Erythroblast (primary cell): Measurements from ENCODE around the gene FYTTD1.

Experiments used
- DNase-seq, 2 experiments: peaks; one replicate each; lab custom pipeline; 2025; lab: John Stamatoyannopoulos, UW
- GATA1 ChIP-seq: IDR thresholded peaks from 2 replicates; pipeline ENCODE4 v1.6.1; 2011; ENCODE audit warnings: low read depth, mild to moderate bottlenecking, control low read depth, low read length, moderate library complexity
- POLR2A ChIP-seq: IDR thresholded peaks from 2 replicates; pipeline ENCODE4 v1.6.1; 2011; ENCODE audit warnings: mild to moderate bottlenecking, low read length

Gene FYTTD1

DNA sequence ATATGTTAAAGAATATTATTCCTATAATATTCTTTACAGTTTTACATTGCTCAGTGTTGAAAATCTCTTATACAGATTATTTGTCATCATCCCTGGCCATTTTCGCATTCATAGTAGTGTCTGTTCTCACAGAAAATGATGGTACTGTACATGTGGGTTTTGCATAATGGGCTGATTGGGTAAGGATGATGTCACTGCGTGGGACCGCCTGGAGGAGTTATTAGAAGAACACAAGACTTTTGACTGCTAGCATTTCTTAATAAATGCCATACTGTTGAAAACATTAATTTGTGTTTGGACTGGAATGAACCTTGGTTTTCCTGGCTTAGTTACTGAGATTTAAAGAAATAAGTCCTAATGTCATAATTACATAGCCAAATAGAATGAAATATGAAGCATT, 61.7 kb downstream of the FYTTD1 start:
- TF ChIP-seq GATA1 (no peak), POLR2A (no peak)
- DNase-seq = peak in 1 of 2 experiments; percentile 8

DNA sequence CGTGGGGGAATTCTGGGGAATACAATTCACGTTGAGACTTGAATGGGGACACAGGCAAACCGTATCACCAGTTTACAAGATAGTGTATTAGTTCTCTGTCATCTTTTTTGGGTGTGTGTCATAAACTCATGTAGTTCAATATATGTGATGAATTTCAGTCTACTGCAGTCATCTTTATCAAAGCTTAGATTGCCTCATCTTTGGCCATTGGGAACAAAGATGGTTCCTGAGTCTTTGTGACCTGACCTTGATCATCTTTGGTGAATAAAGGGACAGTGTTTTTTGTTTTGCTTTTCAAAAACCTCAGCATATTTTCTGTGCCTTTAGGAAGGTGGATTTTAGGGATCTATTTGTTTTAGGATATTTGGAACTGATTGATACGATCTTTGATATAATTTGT, 64.7 kb downstream of the FYTTD1 start:
- no peak for TF ChIP-seq GATA1
- no peak for TF ChIP-seq POLR2A
- DNase-seq = no peak

DNA sequence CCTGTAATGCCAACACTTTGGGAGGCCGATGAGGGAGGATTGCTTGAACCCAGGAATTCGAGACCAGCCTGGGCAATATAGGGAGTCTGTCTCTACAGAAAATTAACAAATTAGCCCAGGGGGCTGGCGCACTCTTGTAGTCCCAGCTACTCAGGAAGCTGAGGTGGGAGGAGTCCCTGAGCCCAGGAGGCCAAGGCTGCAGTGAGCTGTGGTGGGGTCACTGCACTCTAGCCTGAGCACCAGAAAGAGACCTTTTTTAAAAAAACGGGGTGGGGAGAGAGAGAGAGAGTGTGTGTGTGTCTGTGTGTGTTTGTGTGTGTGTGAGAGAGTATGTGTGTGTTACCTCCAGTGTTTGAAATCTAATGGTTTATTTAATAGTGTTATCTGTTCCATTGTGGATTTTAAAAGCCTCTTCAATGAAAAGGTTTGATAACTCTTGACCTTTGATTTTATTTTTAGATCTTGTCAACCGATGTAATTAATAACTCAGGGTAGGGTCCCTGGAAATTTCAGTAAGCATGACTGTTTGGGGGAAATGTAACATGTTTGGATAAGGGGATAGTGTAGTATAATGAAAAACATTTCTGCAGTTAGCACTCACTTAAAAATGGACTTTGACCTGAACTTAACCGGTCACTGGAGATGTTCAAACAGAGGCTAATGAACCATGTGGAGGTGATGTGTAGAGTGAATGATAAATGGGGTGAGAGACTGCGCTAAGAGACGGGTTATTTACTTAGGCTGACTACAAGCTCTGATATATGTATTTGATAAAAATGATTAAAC, 71.1 kb downstream of the FYTTD1 start:
- DNase-seq = no peak
- TF ChIP-seq POLR2A (no peak), GATA1 (no peak)

DNA sequence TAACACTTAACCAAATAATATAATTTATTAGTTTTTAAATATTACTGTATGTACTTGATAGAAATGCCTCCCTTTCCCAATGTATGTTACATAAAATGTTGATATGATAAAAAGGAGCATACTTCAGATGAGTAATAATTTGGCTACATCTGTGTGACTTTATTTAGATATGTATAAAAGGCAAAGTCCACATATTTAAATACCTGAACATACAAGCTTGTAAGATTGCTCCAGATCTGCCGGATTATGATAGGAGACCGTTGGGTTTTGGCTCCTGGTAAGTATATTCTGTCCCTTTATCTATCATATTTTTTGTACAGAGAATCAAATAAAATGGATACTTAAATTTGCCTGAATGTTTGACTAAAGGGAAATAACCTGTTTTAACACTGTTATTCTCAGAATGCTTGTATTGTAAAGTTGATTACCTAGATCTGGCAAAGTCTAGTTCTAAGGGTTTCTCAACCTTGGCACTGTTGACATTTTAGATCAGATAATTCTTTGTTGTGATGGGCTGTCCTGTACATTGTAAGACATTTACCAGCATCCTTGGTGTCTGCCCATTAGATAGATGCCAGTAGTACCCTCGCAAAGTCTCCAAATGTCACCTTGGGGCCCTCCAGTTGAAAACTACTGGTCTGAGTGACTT, 79.8 kb downstream of the FYTTD1 start:
- TF ChIP-seq POLR2A (no peak), GATA1 (no peak)

DNA sequence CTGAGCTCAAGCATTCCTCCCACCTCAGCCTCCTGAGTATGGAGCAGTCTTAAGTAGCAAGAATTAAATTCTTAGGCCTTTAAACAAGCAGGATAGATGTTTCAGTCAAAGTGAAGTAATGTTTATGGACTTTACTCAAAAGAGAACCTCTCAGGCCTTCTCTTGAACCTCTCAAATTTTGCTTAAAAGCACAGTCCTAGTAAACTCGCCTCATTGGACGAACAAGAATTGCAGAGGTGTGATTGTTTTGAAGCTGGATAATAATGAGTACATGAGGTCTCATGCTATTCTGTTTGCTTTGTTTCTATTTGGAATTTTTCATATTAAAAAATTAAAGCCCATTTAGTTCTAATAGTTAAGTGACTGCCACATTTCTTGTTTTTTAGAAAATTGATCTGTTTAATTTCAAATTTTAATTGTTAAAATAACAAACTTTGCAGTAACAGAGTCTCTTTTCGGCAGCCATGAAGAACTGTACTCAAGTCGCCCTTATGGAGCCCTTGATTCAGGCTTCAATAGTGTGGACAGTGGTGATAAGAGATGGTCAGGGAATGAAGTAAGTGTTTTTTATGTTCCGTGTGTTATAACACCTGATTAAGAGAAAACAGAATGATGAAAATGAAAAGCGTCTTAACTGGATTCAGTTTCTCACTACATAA, 80.8 kb downstream of the FYTTD1 start:
- no peak for DNase-seq

More for the DNA sequence above, 79.8 kb downstream of the FYTTD1 start:
- no peak for DNase-seq

DNA sequence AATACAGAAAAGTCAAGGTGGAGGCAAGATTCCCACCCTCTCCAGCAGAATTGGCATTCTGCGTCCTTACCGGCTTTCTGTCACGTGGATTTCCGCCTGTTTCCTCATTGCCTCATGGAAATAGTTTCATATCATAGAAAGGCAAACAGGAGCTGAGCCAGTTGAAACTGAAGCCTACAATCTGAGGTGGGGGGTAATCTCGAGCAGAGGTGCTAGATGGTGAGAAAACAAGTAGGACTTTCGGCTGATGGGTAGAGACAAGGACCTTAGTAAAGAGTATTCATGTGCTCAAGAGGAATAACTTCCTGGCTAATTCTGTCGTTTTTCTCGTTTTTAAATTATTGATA, 81.3 kb downstream of the FYTTD1 start:
- no peak for DNase-seq
- no peak for TF ChIP-seq POLR2A
- TF ChIP-seq GATA1 = no peak

More for the DNA sequence above, 80.8 kb downstream of the FYTTD1 start:
- TF ChIP-seq POLR2A (no peak), GATA1 (no peak)

DNA sequence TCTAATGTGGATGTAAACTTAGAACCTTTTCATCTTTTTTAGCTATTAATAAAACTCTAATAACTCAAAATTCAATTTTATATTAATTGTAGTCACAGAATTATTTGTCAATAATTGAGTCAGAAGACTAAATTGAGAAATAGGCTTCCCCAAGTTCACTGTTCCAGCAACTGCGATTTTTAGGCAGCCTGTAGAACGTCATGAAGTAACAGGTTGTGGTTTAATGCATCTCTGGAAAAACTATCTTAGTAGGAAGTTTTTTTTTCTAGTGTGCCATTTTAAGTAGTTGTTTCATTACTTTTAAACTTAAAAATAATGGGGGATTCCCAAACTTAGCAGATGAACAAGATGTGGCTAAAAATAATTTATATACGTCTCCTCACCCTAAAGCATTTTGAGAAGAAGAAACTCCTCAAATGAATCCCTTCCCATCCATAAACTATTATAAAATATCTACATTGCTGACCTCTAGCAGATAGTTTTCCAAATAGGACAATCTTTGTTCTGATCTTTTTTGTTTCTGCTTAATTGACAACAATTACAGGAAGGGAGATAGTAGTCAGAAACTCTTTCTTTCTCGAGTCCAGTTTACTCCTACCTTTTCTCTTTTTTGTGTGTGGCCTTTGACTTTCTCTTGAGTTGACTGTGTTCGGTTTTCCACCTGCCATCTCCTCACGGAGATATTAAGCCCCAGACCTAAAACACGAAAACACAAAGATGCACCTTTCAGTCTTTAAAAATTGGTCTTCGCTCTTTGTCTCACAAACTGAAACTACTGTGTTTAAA, 84.4 kb downstream of the FYTTD1 start:
- TF ChIP-seq GATA1 (no peak), POLR2A (no peak)
- DNase-seq = no peak

DNA sequence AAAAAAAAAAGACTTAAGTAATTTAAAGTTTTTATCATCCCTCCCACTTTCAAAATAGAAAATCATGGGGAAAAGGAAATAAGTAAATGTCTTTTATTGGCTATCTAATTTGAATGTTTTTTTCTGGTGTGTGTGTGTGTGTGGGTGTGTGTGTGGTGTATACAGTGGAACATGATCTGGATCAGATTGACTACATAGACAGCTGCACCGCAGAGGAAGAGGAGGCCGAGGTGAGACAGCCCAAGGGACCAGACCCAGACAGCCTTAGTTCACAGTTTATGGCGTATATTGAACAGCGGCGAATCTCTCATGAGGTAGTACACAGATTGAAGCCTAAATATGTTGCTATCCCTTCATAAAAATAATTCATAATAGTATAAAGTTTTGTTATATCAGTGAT, 85.8 kb downstream of the FYTTD1 start:
- TF ChIP-seq GATA1 (no peak), POLR2A (no peak)
- no peak for DNase-seq

DNA sequence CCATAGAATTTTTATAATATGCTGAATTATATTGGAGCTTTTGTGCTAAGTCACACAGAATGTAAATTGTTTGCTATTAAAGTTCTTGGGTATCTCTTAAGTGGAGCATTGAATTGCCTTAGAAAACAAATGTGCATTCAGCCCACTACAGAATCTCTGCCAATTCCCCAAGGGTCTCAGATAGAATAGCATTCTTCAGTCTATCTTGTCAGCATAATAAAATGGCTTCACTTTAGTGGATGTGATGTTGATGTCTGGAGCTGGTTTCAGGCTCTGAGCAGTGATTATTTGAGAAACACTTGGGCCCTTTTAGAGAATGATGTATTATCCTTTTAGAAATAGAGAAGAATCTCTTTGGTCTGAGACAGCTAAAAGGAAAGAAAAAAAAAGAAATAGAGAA, 86.6 kb downstream of the FYTTD1 start:
- no peak for TF ChIP-seq GATA1
- no peak for TF ChIP-seq POLR2A
- DNase-seq = no peak
